Activated CD4-positive, CD25-positive, alpha-beta regulatory T cell treated with anti-CD3 and anti-CD28 coated beads, Interleukin-2, amount 50 U/mL, for 16 hours (primary cell): ENCODE data around the gene ASGR2.
"Not testable (repeated sequence)": the region's sequence is repeated elsewhere in the genome, so short reads cannot be mapped to it uniquely, and the experiment has no call there.

Source experiments
- DNase-seq: peaks from one replicate; pipeline ENCODE4 v3.0.0-alpha.2; 2020; ENCODE audit warnings: low read depth, low spot score

Gene ASGR2, protein sequence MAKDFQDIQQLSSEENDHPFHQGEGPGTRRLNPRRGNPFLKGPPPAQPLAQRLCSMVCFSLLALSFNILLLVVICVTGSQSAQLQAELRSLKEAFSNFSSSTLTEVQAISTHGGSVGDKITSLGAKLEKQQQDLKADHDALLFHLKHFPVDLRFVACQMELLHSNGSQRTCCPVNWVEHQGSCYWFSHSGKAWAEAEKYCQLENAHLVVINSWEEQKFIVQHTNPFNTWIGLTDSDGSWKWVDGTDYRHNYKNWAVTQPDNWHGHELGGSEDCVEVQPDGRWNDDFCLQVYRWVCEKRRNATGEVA

GRCh38 chr17:7114241-7114874 lies at the start of gene ASGR2:
TSS of gene ASGR2 (minus strand) at chr17:7114822. CDS start at chr17:7114240, 582 bp downstream.
- DNase-seq = no peak

DNA sequence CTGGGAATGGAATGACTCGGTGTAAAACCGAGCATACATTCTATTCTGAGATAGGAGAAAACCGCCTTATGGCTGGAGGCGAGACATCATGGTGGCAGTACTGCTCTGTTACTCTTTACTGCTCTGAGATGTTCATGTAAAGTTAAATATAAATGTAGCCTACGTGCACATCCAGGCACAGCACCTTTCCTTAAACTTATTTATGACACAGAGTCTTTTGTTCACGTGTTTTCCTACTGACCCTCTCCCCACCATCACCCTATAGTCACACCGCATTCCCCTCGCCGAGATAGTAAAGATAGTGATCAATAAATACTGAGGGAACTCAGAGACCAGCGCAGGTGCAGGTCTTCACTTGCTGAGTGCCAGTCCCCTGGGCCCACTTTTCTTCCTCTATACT lies 44.9 kb upstream of the ASGR2 start:
- DNase-seq = not testable (repeated sequence)

DNA sequence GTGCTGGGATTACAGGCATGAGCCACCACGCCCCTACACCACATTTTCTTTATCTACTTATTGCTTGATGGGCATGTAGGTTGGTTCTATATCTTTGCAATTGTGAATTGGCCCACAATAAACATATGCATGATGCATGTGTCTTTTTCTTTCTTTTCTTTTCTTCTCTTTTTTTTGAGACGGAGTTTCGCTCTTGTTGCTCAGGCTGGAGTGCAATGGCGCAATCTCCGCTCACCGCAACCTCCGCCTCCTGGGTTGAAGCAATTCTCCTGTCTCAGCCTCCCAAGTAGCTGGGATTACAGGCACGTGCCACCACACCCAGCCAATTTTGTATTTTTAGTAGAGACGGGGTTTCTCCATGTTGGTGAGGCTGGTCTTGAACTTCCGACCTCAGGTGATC lies 43.8 kb upstream of the ASGR2 start:
- not testable (repeated sequence) for DNase-seq

DNA sequence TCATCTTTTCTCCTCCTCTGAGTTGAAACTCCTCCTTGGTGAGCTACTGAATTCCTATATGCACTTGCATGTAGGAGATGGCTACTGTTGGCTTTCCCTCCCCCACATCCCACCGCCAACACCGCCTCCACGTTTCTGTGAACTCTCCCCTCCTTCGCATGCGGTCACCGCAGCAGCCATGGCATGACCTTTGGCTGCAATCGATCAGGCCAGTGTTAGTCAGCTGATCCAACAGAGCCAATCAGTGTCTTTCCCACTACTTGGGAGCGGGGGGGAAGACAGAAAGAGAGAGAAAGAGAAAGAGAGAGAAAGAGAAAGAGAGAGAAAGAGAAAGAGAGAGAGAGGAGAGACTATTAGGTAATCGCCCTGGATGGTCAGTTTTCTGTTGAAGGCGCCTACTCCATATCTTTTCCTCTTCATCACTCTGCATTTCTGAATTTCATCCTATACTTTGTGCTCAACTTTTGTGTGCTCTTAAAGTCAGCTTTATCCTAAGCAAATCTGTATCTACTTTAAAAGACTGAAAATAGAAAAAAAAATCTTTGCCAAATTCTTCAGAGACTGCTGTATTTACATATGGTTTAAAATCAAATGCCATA lies 41.8 kb upstream of the ASGR2 start:
- no peak for DNase-seq

GRCh38 chr17:7147772-7148171 lies 33.1 kb upstream of the ASGR2 start:
- no peak for DNase-seq

DNA sequence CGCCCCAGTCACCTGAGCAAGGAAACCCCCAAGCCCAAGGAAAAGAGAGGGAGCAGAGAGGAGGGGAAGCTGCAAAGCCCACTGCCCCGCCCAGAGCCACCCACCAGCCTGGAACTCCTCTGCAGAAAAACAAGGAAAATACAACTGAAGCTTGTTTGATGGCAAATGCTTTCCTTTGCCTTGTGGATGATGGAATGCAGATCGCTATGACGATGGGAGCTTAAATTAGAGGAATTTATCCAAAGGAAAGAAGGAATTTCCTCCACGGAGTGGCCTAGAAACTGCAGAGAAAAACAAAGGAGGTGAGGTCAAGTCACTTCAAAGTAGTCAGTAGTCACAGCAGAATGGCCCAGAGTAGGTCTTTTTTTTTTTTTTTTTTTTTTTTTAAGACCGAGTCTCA lies 31.5 kb upstream of the ASGR2 start:
- no peak for DNase-seq

GRCh38 chr17:7144213-7144612 lies 29.6 kb upstream of the ASGR2 start:
- DNase-seq = no peak

GRCh38 chr17:7141824-7142223 lies 27.2 kb upstream of the ASGR2 start:
- DNase-seq = no peak

DNA sequence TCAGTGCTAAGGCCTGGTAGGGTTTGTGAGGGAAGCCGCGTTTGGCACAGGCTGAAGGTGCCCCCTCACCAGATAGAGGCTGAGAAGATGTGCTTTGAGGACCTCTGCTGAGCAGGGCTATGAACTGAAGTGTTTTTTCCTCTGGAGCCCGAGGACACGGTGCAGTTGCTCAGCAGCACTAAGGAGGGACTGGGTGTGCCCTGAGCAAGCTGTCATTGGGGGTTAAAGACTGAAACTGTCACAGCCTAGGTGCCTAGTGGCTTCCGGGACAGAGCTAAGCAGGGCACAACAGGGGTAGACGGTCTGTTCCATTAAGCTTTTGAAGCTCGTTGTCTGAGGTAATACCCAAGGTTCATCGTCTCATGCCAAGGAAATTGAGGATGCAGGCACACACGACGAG lies 24.8 kb upstream of the ASGR2 start:
- DNase-seq = no peak

DNA sequence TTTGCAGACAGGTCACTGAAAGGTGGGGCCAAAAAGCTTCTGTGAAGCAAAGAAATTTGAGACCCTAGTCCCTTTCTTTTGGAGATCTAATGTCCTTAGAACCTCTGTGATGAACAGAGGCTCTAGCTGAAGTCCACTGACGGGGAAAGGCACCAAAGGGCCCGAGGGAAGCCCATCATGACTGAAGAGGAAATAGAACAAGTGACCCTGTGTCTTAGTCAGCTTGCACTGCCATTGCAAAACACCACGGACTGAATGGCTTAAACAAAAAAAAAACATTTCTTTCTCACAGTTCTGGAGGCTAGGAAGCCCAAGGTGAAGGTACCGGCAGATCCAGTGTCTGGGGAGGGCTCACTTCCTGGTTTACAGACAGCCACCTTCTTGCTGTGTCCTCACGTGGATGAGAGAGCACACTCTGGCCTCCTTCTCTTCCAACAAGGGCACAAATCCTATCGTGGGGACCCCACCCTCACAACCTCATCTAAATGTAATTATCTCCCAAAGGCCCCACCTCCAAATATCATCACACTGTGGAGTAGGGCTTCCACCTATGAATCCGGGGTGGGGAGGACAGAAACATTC lies 24.3 kb upstream of the ASGR2 start:
- DNase-seq = no peak

GRCh38 chr17:7137171-7137943 lies 22.7 kb upstream of the ASGR2 start:
- no peak for DNase-seq

DNA sequence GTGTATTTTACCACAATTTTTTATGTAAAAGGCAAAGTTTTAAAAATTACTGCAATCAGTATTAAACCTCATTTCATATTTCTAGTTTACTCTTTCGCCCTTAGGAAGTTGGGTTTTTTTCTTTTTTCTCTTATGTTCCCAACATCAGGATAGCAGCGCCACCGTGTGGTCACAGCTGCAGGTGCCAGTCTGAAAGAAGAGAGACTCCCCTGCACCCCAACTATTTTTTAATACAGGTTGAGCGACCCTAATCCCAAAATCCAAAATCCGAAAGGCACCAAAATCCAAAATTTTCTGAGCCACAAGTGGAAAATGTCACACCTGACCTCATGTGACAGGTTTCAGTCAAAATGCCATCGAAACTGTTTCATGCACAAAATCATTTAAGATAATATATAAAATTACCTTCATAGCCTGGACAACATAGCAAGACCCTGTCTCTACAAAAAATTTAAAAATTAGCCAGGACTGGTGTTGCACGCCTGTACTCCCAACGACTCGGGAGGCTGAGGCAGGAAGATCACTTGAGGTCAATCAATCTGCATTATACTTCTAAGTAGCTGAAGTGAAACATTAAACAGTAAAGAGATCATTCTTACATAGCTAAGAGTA lies 21.8 kb upstream of the ASGR2 start:
- peak; percentile 60 for DNase-seq

DNA sequence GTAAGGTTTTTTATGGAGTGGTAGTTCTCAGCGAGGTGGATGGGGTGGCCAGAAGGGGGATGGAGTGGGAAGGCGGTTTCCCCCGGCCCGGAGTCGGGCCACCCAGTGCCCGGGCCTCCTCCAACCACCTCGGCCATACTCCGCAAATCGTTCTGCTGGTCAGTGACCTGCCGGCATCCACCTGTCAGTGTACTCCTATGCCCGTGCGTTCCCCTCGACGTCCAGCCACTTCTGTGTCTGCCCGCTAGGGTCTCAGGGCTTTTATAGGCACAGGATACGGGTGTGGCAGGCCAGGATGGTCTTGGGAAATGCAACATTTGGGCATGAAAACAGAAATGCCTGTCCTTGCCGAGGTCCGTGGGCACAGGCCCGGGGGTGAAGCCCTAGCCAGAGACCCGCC lies 19.3 kb upstream of the ASGR2 start:
- DNase-seq = no peak

- DNase-seq = no peak
Observed at GRCh38 chr17:7133424-7133823, 18.8 kb upstream of the ASGR2 start.

DNA sequence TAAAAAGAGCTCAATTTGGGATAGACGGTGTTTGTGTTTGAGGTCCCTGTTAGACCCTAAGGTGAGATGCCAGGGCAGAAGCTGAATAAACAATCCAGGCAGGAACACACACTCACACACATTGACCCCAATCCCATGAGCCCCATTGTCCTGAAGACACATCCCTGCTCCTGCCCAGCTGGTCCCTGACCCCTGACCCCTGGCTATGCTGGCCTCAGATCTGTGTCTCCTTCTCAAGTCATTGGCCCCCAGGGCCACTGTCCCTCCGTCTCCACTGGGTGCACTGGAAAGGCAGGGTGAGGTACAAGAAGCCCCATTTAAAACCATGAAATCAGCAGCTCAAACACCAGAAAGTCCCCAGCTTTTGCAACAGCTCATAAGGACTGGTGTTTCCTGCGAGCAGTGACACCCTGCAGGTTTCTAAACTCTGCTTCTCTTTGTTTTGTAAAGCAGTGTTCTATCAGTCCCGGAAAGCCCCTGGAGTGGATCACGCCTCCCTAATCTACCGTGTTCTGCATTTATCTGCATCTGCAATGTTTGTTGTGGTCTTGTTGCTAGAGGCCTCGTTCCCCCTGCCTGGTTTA lies 18.0 kb upstream of the ASGR2 start:
- DNase-seq = no peak

DNA sequence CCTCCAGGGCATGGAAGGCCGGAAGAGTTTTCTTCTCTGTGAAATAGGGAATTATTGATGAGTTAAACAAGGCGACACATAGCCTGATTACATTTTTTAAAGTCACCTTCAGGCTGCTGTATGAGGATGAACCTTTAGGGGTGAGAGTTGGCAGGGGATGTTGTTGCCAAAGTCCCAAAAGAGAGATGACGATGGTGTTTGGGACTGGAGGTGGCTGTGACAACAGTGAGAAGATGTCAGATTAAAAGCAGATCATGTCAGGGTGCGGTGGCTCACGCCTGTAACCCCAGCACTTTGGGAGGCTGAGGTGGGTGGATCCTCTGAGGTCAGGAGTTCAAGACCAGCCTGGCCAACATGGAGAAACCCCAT lies 16.8 kb upstream of the ASGR2 start:
- no peak for DNase-seq

GRCh38 chr17:7130621-7131422 lies 16.2 kb upstream of the ASGR2 start:
- no peak for DNase-seq

- DNase-seq = no peak
Observed at GRCh38 chr17:7129311-7129710, 14.7 kb upstream of the ASGR2 start.

DNA sequence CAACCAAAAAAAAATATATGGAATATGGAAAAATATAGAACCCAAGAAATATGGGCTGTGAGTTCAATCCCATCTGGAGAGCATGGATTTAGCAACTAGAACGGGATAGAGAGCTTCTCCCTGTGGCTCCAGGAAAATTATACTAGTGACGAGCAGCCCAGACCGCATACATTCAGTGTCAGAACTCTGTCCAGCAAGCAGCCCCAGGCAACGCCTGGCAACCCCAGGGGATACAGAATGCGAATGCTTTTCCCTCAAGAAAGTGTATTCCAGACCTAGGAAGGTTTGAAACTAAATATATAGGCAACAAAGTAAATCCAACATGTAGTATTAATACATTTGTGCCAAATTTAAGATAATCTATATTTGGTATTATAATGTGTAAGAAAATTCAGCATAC lies 13.5 kb upstream of the ASGR2 start:
- DNase-seq = no peak

DNA sequence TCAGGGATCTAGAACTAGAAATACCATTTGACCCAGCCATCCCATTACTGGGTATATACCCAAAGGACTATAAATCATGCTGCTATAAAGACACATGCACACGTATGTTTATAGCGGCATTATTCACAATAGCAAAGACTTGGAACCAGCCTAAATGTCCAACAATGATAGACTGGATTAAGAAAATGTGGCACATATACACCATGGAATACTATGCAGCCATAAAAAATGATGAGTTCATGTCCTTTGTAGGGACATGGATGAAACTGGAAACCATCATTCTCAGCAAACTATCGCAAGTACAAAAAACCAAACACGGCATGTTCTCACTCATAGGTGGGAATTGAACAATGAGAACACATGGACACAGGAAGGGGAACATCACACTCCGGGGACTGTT lies 12.9 kb upstream of the ASGR2 start:
- not testable (repeated sequence) for DNase-seq
